H1 (cell line): Measurements from ENCODE around the gene TECPR2. TPM values are rescaled to one million over a fixed set of nuclear protein-coding genes. Genes with fewer than 3 reads are reported as not detected.

ENCODE experiments used
- CHD7 ChIP-seq: fragments of 300-600 bp; sonication (generic); IDR thresholded peaks from 2 replicates; pipeline ENCODE4 v1.7.1; 2012; ENCODE audit warnings: low read length, moderate library complexity, mild to moderate bottlenecking, inconsistent platforms; ENCODE audit not compliant: insufficient replicate concordance
- RAD21 ChIP-seq, 2 experiments: IDR thresholded peaks in 1 of 2; conservative IDR thresholded peaks in 1 of 2; 2 replicates each; pipeline ENCODE4 v1.6.1; 2011; ENCODE audit warnings: low read depth in 2 of 2, low read length in 2 of 2, improper control_type of control experiment in 1 of 2, inconsistent platforms in 1 of 2, mild to moderate bottlenecking in 1 of 2, moderate library complexity in 1 of 2
- TAF7 ChIP-seq: optimal IDR thresholded peaks from 2 replicates; pipeline ENCODE3; 2011; ENCODE audit warnings: low read depth, mild to moderate bottlenecking, inconsistent platforms, low read length, moderate library complexity, borderline replicate concordance
- USF2 ChIP-seq: IDR thresholded peaks from 2 replicates; pipeline ENCODE4 v1.6.1; 2011; ENCODE audit warnings: low read length, improper control_type of control experiment
- polyA plus RNA-seq, 7 experiments: library from polyadenylated mRNA; depleted of rRNA in 3 of 7; stranded (reverse) in 5 of 7; unstranded in 2 of 7; fragments of >200 nt in 5 of 7; fragments of 200-250 nt in 2 of 7; gene quantifications; 1 replicate in 5 of 7; 2 replicates in 1 of 7; 4 replicates in 1 of 7; pipeline versions ENCODE4 v1.2.1 to v1.2.3, GENCODE V29; 2011 to 2013; ENCODE audit warnings: missing spikeins in 2 of 7, mixed read lengths in 2 of 7
- total RNA-seq: library from RNA; stranded (reverse); fragmentation: NEBNext Ultra II Directional; extraction: Animal tissue kit (Norgen Biotek cat#: 25700); gene quantifications from 2 replicates; pipeline ENCODE4 v1.2.1, GENCODE V29; 2021
- TF ChIP-seq, protein P1 (sequence below), 3 experiments: IDR thresholded peaks; 1 replicate in 2 of 3; 2 replicates in 1 of 3; pipeline versions ENCODE4 v1.5.1 to v1.6.1; 2011; ENCODE audit warnings: low read length in 3 of 3, mild to moderate bottlenecking in 3 of 3, inconsistent platforms in 2 of 3, low read depth in 1 of 3, moderate library complexity in 1 of 3; ENCODE audit not compliant: insufficient read depth in 1 of 3; ENCODE audit errors: control extremely low read depth in 1 of 3

Gene TECPR2
- total and polyA plus RNA-seq, 2 of the 8 experiments (the other 6 are each of a cell fraction or from before 2014, with no cell fraction given), result 6.8 to 19.4 TPM

GRCh38 chr14:102507857-102508312 is 145.1 kb downstream of the TECPR2 start (continued):
- no peak for TF ChIP-seq CHD7
- TF ChIP-seq, protein P1, sequence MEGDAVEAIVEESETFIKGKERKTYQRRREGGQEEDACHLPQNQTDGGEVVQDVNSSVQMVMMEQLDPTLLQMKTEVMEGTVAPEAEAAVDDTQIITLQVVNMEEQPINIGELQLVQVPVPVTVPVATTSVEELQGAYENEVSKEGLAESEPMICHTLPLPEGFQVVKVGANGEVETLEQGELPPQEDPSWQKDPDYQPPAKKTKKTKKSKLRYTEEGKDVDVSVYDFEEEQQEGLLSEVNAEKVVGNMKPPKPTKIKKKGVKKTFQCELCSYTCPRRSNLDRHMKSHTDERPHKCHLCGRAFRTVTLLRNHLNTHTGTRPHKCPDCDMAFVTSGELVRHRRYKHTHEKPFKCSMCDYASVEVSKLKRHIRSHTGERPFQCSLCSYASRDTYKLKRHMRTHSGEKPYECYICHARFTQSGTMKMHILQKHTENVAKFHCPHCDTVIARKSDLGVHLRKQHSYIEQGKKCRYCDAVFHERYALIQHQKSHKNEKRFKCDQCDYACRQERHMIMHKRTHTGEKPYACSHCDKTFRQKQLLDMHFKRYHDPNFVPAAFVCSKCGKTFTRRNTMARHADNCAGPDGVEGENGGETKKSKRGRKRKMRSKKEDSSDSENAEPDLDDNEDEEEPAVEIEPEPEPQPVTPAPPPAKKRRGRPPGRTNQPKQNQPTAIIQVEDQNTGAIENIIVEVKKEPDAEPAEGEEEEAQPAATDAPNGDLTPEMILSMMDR (IDR thresholded peaks at IDR 0.05; ENCODE audit: control extremely low read depth in 1 of 3, insufficient read depth in 1 of 3, low read depth in 1 of 3, low read length in 3 of 3), result peak in 2 of 3 experiments; percentile 13 to 37; a peak in 3 of 4 replicates
- peak in 1 of 2 experiments; percentile 4; a peak in 1 of 4 replicates for TF ChIP-seq RAD21 (IDR thresholded peaks at IDR 0.05 in 1 of 2, conservative IDR thresholded peaks at IDR 0.05 in 1 of 2; ENCODE audit: low read depth in 2 of 2, low read length in 2 of 2)
- TF ChIP-seq TAF7, result no peak
- TF ChIP-seq USF2, result no peak
